WTC11 (cell line): ENCODE measurements around the gene SSH2.

Experiments used
- TP53 ChIP-seq: sonication (generic); formaldehyde crosslinking; IDR thresholded peaks from 2 replicates; pipeline ENCODE4 v1.8.1; 2023; ENCODE audit warnings: mild to moderate bottlenecking, missing genetic modification reagents
- ZNF263 ChIP-seq: sonication (generic); formaldehyde crosslinking; IDR thresholded peaks from 2 replicates; pipeline ENCODE4 v1.8.1; 2022; ENCODE audit warnings: low read depth, mild to moderate bottlenecking, moderate library complexity, missing genetic modification reagents

GRCh38 chr17:29627951-29628350, 302.1 kb downstream of the SSH2 start:
- TF ChIP-seq ZNF263: no peak
- TF ChIP-seq TP53 (CRISPR knock-in tag): no peak
